Omental fat pad (tissue), 4 donors: ENCODE results near the gene GBF1. TPM values are rescaled to one million over a fixed set of nuclear protein-coding genes. Genes with fewer than 3 reads are reported as not detected.

ENCODE experiments used
- ATAC-seq: fragments of 150-250 bp; one replicate; pipeline ENCODE4 v1.9.1; 2016; ENCODE audit warnings: mild to moderate bottlenecking, moderate library complexity; ENCODE audit not compliant: low FRiP score
- DNase-seq: peaks from one replicate; pipeline ENCODE4 v3.0.0-alpha.2; 2019; ENCODE audit warnings: low spot score
- CTCF ChIP-seq, 3 donors: fragments of 450-650 bp; IDR thresholded peaks; one replicate each; pipeline ENCODE4 v1.5.1; 2016 to 2017; ENCODE audit warnings: antibody characterized with exemption in 3 of 3, mild to moderate bottlenecking in 3 of 3, moderate library complexity in 2 of 3
- total RNA-seq, 4 donors: library from RNA; depleted of rRNA; stranded (reverse); fragments of >200 nt; gene quantifications; one replicate each; pipeline ENCODE4 v1.1.0, GENCODE V29; 2016

Gene GBF1
- total RNA-seq, 4 donors from 2014 or later = 28.1 to 34.9 (median 31.6) TPM

GRCh38 chr10:102354451-102354850, 109.1 kb downstream of the GBF1 start:
- DNase-seq (no peak), ATAC-seq (no peak)
- TF ChIP-seq CTCF (IDR thresholded peaks at IDR 0.05) = no peak

GRCh38 chr10:102358712-102359382, 113.5 kb downstream of the GBF1 start:
- no peak for DNase-seq
- no peak for TF ChIP-seq CTCF (IDR thresholded peaks at IDR 0.05)
- ATAC-seq = no peak

GRCh38 chr10:102367441-102367840, 122.1 kb downstream of the GBF1 start:
- no peak for ATAC-seq
- no peak for TF ChIP-seq CTCF (IDR thresholded peaks at IDR 0.05)

GRCh38 chr10:102368077-102368476, 122.7 kb downstream of the GBF1 start:
- no peak for TF ChIP-seq CTCF (IDR thresholded peaks at IDR 0.05)
- no peak for ATAC-seq

More at GRCh38 chr10:102367441-102367840, 122.1 kb downstream of the GBF1 start:
- no peak for DNase-seq

GRCh38 chr10:102371295-102371694, 126.0 kb downstream of the GBF1 start:
- TF ChIP-seq CTCF (IDR thresholded peaks at IDR 0.05) = no peak
- DNase-seq (no peak), ATAC-seq (no peak)

More at GRCh38 chr10:102368077-102368476, 122.7 kb downstream of the GBF1 start:
- no peak for DNase-seq

GRCh38 chr10:102375250-102375649, 129.9 kb downstream of the GBF1 start:
- no peak for DNase-seq
- TF ChIP-seq CTCF (IDR thresholded peaks at IDR 0.05) = no peak
- no peak for ATAC-seq

GRCh38 chr10:102375867-102376266, 130.5 kb downstream of the GBF1 start:
- no peak for DNase-seq
- no peak for TF ChIP-seq CTCF (IDR thresholded peaks at IDR 0.05)
- ATAC-seq = no peak
